ENCODE measurements around the gene CCDC110. TPM values are rescaled to one million over a fixed set of nuclear protein-coding genes. Genes with fewer than 3 reads are reported as not detected.

The CCDC110 gene
- total and polyA plus RNA-seq, 9 of the 15 experiments (the other 6 are each of a cell fraction or from before 2014, with no cell fraction given): 0.04 to 0.35 (median 0.07) TPM; not detected in 4

DNA sequence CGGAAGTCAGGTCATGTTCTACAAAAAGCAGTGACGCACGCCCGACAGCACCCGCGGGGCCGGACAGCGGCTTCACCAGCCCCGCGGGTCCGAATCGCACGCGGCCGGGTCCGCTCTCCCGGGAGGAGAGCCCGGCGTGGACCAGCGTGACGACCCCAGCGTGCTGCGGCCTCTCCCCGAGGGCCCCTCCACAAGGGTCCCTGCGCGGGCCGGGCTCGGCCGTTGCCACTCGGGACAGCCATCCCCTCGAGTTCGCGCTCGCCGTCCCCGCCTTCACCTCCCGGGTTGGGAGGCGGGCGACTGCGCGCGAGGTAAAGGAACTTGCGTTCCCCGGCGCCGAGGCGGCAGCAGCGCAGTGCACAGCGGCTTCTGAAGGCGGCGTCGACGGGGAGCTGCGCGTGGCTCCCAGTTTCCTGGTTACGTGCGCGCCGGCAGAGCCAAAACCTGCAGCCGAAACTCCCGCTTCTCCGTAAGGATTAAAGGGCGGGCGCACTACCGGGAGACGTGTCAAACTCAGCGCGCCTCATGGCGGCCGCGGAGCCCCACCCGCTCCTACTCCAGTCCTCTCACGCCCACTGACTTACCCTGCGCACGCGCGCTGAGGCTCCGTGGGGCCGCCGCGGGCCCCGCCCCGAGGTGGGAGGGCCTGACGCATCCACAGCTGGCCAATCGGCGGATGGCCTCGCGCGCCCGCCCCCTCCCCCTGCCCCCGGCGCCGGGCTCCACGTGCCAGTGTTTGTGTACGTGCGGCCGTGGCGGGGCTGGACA is 75.4 kb downstream of the CCDC110 start (continued):
- TF ChIP-seq FOXJ2 (tag; IDR thresholded peaks at IDR 0.05) (no peak), RBFOX2 (IDR thresholded peaks at IDR 0.05; ENCODE audit: low read depth, low read length) (peak; percentile 98), U2AF1 (optimal IDR thresholded peaks at IDR 0.05; ENCODE audit: low read depth, low read length) (peak; percentile 93), TAF9B (IDR thresholded peaks at IDR 0.05; ENCODE audit: partially characterized antibody) (no peak), CCAR2 (IDR thresholded peaks at IDR 0.05; ENCODE audit: low read depth, low read length) (no peak), GABPA (tag; conservative IDR thresholded peaks at IDR 0.05; ENCODE audit: low read depth) (peak; percentile 90), ZNF695 (CRISPR knock-in tag; IDR thresholded peaks at IDR 0.05) (no peak), ARID1B (IDR thresholded peaks at IDR 0.05) (peak; percentile 12; the same call in 1 of the 2 replicates), ZNF76 (CRISPR knock-in tag; IDR thresholded peaks at IDR 0.05; ENCODE audit: borderline replicate concordance) (peak; percentile 92), MAFG (tag; conservative IDR thresholded peaks at IDR 0.05) (no peak), TGIF2 (CRISPR knock-in tag; IDR thresholded peaks at IDR 0.05) (no peak)
- TF ChIP-seq, protein P1, sequence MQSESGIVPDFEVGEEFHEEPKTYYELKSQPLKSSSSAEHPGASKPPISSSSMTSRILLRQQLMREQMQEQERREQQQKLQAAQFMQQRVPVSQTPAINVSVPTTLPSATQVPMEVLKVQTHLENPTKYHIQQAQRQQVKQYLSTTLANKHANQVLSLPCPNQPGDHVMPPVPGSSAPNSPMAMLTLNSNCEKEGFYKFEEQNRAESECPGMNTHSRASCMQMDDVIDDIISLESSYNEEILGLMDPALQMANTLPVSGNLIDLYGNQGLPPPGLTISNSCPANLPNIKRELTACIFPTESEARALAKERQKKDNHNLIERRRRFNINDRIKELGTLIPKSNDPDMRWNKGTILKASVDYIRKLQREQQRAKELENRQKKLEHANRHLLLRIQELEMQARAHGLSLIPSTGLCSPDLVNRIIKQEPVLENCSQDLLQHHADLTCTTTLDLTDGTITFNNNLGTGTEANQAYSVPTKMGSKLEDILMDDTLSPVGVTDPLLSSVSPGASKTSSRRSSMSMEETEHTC (IDR thresholded peaks at IDR 0.05): no peak
- TF ChIP-seq, protein P2, sequence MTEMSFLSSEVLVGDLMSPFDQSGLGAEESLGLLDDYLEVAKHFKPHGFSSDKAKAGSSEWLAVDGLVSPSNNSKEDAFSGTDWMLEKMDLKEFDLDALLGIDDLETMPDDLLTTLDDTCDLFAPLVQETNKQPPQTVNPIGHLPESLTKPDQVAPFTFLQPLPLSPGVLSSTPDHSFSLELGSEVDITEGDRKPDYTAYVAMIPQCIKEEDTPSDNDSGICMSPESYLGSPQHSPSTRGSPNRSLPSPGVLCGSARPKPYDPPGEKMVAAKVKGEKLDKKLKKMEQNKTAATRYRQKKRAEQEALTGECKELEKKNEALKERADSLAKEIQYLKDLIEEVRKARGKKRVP (CRISPR knock-in tag; IDR thresholded peaks at IDR 0.05): 0 out of 2 replicates have a peak, but pooled peaks have one; percentile 2
- TF ChIP-seq, protein P3, sequence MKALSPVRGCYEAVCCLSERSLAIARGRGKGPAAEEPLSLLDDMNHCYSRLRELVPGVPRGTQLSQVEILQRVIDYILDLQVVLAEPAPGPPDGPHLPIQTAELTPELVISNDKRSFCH (CRISPR knock-in tag; IDR thresholded peaks at IDR 0.05): no peak
- TF ChIP-seq, protein P3 (tag; IDR thresholded peaks at IDR 0.05): peak; percentile 93
- TF ChIP-seq, protein P4, sequence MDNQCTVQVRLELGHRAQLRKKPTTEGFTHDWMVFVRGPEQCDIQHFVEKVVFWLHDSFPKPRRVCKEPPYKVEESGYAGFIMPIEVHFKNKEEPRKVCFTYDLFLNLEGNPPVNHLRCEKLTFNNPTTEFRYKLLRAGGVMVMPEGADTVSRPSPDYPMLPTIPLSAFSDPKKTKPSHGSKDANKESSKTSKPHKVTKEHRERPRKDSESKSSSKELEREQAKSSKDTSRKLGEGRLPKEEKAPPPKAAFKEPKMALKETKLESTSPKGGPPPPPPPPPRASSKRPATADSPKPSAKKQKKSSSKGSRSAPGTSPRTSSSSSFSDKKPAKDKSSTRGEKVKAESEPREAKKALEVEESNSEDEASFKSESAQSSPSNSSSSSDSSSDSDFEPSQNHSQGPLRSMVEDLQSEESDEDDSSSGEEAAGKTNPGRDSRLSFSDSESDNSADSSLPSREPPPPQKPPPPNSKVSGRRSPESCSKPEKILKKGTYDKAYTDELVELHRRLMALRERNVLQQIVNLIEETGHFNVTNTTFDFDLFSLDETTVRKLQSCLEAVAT (IDR thresholded peaks at IDR 0.05): peak in 1 of 2 experiments; percentile 48; a peak in 1 of 4 replicates
- TF ChIP-seq, protein P5, sequence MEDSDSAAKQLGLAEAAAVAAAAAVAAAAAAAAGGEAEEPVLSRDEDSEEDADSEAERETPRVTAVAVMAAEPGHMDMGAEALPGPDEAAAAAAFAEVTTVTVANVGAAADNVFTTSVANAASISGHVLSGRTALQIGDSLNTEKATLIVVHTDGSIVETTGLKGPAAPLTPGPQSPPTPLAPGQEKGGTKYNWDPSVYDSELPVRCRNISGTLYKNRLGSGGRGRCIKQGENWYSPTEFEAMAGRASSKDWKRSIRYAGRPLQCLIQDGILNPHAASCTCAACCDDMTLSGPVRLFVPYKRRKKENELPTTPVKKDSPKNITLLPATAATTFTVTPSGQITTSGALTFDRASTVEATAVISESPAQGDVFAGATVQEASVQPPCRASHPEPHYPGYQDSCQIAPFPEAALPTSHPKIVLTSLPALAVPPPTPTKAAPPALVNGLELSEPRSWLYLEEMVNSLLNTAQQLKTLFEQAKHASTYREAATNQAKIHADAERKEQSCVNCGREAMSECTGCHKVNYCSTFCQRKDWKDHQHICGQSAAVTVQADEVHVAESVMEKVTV (CRISPR knock-in tag; IDR thresholded peaks at IDR 0.05): no peak
- TF ChIP-seq, protein P6, sequence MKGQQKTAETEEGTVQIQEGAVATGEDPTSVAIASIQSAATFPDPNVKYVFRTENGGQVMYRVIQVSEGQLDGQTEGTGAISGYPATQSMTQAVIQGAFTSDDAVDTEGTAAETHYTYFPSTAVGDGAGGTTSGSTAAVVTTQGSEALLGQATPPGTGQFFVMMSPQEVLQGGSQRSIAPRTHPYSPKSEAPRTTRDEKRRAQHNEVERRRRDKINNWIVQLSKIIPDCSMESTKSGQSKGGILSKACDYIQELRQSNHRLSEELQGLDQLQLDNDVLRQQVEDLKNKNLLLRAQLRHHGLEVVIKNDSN (CRISPR knock-in tag; IDR thresholded peaks at IDR 0.05): peak; percentile 72
- TF ChIP-seq, protein P7, sequence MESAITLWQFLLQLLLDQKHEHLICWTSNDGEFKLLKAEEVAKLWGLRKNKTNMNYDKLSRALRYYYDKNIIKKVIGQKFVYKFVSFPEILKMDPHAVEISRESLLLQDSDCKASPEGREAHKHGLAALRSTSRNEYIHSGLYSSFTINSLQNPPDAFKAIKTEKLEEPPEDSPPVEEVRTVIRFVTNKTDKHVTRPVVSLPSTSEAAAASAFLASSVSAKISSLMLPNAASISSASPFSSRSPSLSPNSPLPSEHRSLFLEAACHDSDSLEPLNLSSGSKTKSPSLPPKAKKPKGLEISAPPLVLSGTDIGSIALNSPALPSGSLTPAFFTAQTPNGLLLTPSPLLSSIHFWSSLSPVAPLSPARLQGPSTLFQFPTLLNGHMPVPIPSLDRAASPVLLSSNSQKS (CRISPR knock-in tag; IDR thresholded peaks at IDR 0.05): no peak

Measured in K562 (cell line).